HG03469 (cell line): Measurements from ENCODE around the gene CNPY4.
A peak's percentile ranks its signal among the peaks of the same experiment; 100 is the strongest.

Experiments
- ATAC-seq: cut with Tn5 transposase; IDR thresholded peaks from one replicate; pipeline ENCODE4 v1.9.1; 2021; ENCODE audit warnings: mild to moderate bottlenecking, moderate library complexity, moderate number of reproducible peaks; ENCODE audit not compliant: unreplicated experiment

The CNPY4 gene

GRCh38 chr7:100091411-100092181 is 27.8 kb upstream of the CNPY4 start:
- ATAC-seq = no peak

- ATAC-seq = no peak
Observed at GRCh38 chr7:100093054-100093453, 26.4 kb upstream of the CNPY4 start.

GRCh38 chr7:100093498-100093897 is 25.9 kb upstream of the CNPY4 start:
- no peak for ATAC-seq

- ATAC-seq = no peak
Observed at GRCh38 chr7:100093925-100094486, 25.4 kb upstream of the CNPY4 start.

- ATAC-seq = no peak
Observed at GRCh38 chr7:100095289-100095688, 24.1 kb upstream of the CNPY4 start.

- ATAC-seq = no peak
Observed at GRCh38 chr7:100095704-100096103, 23.7 kb upstream of the CNPY4 start.

- ATAC-seq = no peak
Observed at GRCh38 chr7:100098913-100099312, 20.5 kb upstream of the CNPY4 start.

- ATAC-seq = no peak
Observed at GRCh38 chr7:100099452-100099851, 20.0 kb upstream of the CNPY4 start.

GRCh38 chr7:100100420-100101015 is 18.9 kb upstream of the CNPY4 start:
- peak; percentile 53 for ATAC-seq

GRCh38 chr7:100101016-100101862 is 18.2 kb upstream of the CNPY4 start, which contains the start of the genes AP4M1 and MCM7:
Gene AP4M1, plus strand, starts transcription at chr7:100101643. Its CDS starts 72 bp downstream, at chr7:100101715.
Gene MCM7, minus strand, starts transcription at chr7:100101397. Its CDS starts 103 bp downstream, at chr7:100101294.
- ATAC-seq = peak; percentile 55

- ATAC-seq = no peak
Observed at GRCh38 chr7:100102950-100103840, 16.2 kb upstream of the CNPY4 start.

GRCh38 chr7:100105534-100105933 is 13.9 kb upstream of the CNPY4 start:
- ATAC-seq = no peak

- ATAC-seq = no peak
Observed at GRCh38 chr7:100106633-100107032, 12.8 kb upstream of the CNPY4 start.

- no peak for ATAC-seq
Observed at GRCh38 chr7:100107125-100107737, 12.2 kb upstream of the CNPY4 start.

- ATAC-seq = no peak
Observed at GRCh38 chr7:100107890-100108289, 11.5 kb upstream of the CNPY4 start.

- no peak for ATAC-seq
Observed at GRCh38 chr7:100109521-100110163, 9.8 kb upstream of the CNPY4 start.

GRCh38 chr7:100111156-100111555 is 8.3 kb upstream of the CNPY4 start:
- ATAC-seq = no peak

- ATAC-seq = no peak
Observed at GRCh38 chr7:100111914-100112313, 7.5 kb upstream of the CNPY4 start.

- no peak for ATAC-seq
Observed at GRCh38 chr7:100115026-100115425, 4.4 kb upstream of the CNPY4 start.
